A172 (cell line): ENCODE results near the gene LGALS3. TPM values are rescaled to one million over a fixed set of nuclear protein-coding genes. Genes with fewer than 3 reads are reported as not detected.
A peak's percentile ranks its signal among the peaks of the same experiment; 100 is the strongest.

Experiments
- DNase-seq: peaks from one replicate; pipeline ENCODE4 v3.0.0-alpha.2; 2015; ENCODE audit warnings: low spot score
- total RNA-seq: library from RNA; depleted of rRNA; stranded (reverse); fragments of >200 nt; shearing (Covaris generic); gene quantifications from 2 replicates; pipeline ENCODE4 v1.2.3, GENCODE V29; 2014

The LGALS3 gene
- total RNA-seq, 1 experiment from 2014 or later = 87.7 TPM

- no peak for DNase-seq
These were observed 14.3 kb upstream of the LGALS3 start for GRCh38 chr14:55114720-55115119.

GRCh38 chr14:55115460-55115859 lies 13.6 kb upstream of the LGALS3 start:
- no peak for DNase-seq

DNA sequence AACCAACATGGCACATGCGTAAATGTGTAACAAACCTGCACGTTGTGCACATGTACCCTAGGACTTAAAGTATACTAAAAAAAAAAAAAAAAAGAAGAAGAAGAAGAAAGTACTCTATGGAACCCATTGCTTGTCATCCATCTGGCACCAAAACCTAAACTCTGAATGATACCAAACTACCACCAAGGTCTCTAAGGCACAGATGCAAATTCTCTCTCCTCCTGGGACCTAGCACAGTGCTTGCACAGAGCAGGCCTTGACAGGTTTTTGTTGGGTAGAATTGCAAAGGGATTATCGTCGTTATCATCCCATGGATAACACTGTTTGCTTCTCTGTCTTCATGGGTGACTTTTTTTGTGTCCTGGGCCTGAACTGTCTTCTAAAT lies 13.2 kb upstream of the LGALS3 start:
- no peak for DNase-seq

GRCh38 chr14:55116246-55117030 lies 12.6 kb upstream of the LGALS3 start:
- DNase-seq = no peak

- no peak for DNase-seq
These were observed 11.1 kb upstream of the LGALS3 start for GRCh38 chr14:55117803-55118441.

DNA sequence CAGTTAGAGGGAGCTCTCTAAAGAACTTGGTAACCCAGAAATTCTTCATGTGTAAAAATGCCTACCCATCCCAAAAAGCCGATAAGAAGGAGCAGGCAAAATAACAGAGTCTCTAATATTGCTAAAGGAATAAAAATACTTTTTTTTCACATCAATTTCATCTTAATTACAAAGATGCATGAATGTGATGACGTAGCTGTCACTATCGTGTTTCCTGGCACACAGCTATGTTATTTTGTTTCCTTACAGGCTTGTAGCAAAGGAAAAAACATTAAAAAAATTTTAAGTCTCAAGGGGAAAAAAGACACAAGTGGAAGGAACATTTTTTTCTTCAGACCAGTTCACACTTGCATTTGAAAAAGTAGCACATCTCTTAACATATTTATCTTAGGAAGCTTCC lies 10.3 kb upstream of the LGALS3 start:
- no peak for DNase-seq

GRCh38 chr14:55120571-55121495 lies 8.2 kb upstream of the LGALS3 start:
- DNase-seq = no peak

DNA sequence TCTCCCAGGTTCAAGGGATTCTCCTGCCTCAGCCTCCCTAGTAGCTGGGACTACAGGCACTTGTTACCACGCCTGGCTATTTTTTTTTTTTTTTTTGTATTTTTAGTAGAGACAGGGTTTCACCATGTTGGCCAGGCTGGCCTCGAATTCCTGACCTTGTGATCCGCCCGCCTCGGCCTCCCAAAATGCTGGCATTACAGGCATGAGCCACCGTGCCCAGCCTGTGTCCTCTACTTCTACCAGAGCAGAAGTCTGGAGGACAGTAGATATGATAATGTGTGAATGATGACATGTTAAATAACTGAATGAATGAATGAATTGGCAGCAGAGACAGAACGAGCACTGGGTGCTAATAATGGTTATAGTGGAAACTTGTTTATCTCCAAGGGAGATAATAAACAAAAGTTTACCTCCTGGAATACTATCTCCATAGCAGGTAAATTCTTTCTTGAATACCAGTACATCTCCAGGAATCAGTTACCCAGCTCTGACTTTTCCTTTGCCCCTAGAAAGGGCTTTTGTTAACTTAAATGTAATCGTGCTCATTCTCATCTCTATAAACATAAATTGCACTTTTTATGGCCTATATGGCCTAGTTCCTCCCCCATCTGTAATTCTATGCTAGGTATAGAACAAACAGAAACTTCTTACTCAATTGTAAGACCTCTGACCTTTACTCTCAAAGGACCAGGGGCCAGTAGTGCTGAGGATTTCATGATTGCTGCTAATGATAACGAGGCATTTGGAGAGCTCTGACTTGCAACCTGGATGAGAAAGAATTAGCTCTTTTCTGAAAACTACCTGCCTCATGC lies 7.2 kb upstream of the LGALS3 start:
- no peak for DNase-seq

- DNase-seq = no peak
These were observed 6.5 kb upstream of the LGALS3 start for GRCh38 chr14:55122440-55122986.

- DNase-seq = peak; percentile 70
These were observed 6.0 kb upstream of the LGALS3 start for GRCh38 chr14:55123101-55123500.

GRCh38 chr14:55123852-55124639 lies 5.0 kb upstream of the LGALS3 start:
- DNase-seq = no peak

- no peak for DNase-seq
These were observed 4.2 kb upstream of the LGALS3 start for GRCh38 chr14:55124774-55125386.

- DNase-seq = peak; percentile 53
These were observed 3.6 kb upstream of the LGALS3 start for GRCh38 chr14:55125403-55125802.

DNA sequence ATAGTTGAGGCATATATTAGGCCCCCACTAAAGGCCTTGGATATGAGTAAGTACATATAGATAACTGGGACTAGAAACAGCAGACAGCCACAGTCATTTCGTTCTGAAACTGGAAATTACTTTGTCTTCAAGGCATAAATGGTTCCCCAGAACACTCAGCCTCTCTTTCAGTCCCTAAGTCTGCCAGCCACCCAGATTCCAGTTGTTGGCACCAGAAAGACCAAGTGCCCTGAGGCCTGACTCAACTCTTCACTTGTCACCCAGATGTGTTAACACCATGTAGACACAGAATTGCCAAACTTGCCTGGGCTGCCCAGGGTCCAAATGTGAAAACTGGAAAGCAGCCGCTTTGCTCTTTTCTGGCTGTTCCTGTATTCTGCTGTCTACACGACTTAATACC lies 3.0 kb upstream of the LGALS3 start:
- no peak for DNase-seq

- no peak for DNase-seq
These were observed 2.1 kb upstream of the LGALS3 start for GRCh38 chr14:55126932-55127459.

GRCh38 chr14:55127460-55127951 lies 1.5 kb upstream of the LGALS3 start:
- peak; percentile 82 for DNase-seq

DNA sequence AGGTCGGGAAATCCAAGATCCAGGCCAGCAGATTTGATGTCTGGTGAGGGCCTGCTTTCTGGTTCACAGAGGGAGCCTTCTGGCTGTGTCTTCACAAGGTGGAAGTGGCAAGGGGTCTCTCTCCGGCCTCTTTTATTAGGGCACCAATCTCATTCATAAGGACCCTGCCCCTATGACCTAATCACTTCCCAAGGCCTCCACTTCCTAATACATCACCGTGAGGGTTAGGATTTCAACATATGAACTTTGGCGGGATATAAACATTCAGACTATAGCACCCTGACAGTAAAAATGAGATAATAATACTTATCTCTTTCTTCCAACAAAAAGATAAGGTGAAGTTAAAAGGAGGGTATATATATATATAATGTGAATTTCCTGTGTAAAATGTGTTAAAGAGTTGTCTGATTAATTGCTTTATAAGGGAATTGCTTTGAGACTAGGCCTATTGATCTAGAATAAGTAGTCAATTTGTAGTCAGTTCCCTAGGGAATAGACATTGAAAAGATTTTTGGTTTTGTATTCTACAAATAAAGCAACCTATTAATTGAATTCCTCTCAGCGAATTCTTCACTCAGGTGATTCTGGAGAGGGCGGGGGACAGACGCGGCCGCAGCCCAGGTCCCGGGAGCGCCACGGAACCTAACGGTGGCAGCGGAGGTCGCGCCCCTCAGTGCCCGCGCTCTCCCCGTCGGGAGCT lies 516 bp upstream of the LGALS3 start:
- DNase-seq = no peak

GRCh38 chr14:55129428-55130195 lies 560 bp downstream of the LGALS3 start:
- peak; percentile 28 for DNase-seq
